ENCODE results near the gene HDAC4. TPM values are rescaled to one million over a fixed set of nuclear protein-coding genes. Genes with fewer than 3 reads are reported as not detected.
"Not testable (repeated sequence)": the region's sequence is repeated elsewhere in the genome, so short reads cannot be mapped to it uniquely, and the experiment has no call there.

Gene HDAC4
- total RNA-seq, 1 donor from 2014 or later = 20.4 TPM

DNA sequence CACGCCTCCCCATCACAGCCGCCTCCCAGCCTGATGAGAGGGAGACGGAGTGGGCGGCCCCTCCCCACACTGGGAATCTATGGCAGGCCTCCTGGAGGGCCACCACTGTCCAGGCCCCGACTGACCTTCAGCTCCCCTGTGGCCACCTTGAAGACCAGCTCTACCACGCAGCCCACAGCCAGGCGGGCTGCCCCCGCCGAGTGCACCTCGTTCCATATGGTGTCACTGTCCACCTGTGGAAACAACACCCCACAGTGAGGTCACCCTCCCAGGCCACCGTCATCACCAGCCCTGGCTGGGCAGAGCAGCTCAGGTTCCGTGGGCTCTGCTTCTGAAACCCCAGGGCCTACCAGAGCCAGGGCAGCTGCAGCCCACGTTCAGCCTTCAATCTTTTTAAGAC, 310.9 kb downstream of the HDAC4 start:
- DNase-seq (ENCODE audit: low spot score in 2 of 2) (no peak), FAIRE-seq (no peak)

DNA sequence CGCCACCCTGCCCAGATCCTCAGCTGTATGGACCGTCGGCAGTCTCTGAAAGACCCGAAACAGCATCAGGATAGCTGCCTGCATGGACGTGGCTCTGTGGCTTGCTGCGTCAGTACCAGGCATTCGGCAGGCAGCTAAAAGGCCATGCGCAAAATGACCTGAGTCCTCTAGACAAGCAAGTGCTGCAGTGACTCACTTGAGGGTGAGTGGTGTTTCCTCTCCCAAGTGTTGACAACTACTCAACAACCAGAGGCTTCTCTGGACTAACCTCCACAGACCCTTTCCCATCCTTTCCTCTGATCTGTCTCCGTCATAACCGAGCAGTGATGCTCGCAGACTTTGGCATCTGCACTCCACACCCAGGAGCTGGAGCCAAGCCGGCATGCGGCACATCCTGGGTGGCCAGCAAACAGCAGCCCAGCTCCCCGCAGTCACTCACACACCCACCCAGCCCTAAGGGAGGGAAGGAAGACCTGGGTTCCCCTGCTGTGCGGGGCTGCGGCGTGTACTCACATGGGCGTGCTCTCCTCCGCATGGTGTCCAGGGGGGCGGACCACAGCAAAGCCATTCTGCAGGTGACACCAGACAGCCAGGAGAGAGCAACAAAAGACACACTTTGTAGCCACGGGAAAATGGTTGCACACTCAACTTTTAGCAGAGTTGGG, 313.6 kb downstream of the HDAC4 start:
- FAIRE-seq (no peak), DNase-seq (ENCODE audit: low spot score in 2 of 2) (no peak)

DNA sequence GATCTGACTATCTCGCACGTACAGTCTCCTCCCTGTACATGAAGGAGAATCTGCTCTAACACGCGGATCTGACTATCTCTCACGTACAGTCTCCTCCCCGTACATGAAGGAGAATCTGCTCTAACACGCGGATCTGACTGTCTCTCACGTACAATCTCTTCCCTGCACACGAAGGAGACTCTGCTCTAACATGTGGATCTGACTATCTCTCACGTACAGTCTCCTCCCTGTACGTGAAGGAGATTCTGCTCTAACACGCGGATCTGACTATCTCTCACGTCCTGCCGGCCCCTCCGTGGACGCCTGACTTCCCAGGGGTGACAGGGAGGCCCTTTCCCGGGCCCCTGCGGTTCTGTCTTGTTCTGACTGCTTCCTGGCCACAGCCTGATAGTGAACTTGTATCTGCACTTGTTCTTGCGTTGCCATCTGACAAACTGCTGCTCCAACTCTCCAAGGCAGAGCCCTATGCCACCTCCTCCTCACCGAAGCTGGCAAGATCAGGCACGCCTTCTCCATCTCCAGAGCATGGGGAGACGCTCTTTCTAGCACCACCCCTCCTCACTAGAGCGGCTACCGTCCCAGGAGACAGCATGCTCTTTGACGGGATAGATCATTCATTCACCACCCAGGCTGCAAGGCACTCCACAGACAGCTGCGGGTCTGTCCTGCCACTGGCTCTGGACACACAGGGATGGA, 314.3 kb downstream of the HDAC4 start:
- DNase-seq (ENCODE audit: low spot score in 2 of 2) (no peak), FAIRE-seq (no peak)

DNA sequence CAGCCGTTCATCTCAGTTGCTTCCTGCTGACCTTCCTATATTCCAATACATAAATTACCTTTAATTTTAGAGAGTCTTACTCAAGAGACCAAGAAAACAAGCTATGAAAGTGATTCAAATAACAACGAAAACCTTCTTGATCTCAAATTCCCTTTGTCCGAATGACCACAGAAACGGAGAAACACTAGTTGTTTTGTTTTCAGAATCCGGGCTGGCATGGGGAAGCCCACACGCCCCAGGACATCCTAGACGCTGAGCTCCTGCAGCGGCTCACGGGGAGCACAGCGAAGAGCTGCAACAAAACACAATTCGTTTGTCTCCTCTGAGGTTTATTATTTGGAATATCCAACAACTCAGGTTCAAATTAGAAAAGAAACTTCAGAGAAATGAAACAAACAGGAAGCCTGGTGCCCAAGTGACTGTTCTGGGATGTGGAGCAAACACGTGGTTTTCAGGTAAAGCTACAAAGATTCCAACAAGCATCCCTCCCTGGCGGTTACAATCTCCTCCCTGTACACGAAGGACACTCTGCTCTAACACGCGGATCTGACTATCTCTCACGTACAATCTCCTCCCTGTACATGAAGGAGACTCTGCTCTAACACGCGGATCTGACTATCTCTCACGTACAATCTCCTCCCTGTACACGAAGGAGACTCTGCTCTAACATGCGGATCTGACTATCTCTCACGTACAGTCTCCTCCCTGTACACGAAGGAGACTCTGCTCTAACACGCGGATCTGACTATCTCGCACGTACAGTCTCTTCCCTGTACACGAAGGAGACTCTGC, 315.4 kb downstream of the HDAC4 start:
- peak in 1 of 2 donors; percentile 50 for DNase-seq (ENCODE audit: low spot score in 2 of 2)
- no peak for FAIRE-seq

DNA sequence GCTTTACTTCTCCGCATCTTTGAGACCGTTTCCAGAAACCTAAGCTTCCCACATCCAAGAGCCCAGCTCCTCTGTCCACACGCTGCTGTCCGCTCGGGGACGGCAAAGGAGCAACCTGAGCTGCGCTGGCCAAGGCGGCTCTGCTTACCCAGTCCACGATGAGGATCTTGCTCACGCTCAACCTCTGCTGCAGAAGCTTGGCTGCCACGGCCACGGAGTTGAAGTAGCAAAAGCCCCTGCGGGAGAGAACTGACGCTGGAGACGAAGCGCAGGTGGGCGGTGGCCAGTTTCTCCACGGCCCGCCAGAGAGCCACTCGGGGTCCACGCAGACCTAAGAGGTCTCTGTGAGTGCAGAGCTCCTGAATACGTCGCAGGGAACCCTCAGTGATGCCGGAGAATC, 316.8 kb downstream of the HDAC4 start:
- FAIRE-seq (no peak), DNase-seq (ENCODE audit: low spot score in 2 of 2) (no peak)

DNA sequence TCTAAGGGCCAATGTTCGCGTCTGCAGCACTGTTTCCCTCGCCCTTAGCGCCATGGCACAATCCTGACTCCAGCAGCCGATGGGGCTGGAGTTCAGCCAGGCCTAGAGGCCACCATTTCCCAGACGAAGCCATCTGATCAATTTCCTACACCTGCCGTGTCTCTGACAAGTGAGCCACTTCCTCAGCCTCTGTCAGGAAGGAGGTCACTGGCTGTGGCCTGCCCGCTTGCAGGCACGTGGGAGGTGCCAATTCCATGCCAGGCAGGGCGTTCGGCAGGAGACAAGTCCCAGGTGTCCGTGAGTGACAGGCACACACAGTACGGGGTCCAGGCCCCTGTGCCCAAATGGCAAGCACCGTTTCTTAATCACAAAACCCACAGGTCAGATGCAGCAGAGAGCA, 318.4 kb downstream of the HDAC4 start:
- FAIRE-seq = no peak
- no peak for DNase-seq (ENCODE audit: low spot score in 2 of 2)

DNA sequence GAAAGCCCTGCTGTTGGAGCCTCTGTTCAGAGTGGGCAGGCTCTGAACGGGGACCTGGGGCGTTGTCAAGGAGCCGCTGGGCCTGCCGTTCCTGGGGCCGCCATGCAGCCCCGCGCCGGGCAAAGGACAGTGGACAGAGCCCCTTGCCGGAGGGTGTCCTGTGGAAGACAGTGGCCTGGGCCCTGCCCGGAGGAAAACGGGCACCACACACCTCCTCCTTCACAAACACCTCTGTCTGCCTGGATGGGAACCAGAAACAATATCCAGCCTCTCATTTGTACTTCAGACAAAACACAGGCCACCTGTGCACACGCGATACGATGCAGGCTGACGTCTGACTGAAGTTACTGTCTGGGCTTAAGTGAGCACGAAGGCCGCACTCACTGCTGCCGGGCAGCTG, 319.2 kb downstream of the HDAC4 start:
- no peak for FAIRE-seq
- DNase-seq (ENCODE audit: low spot score in 2 of 2) = no peak

DNA sequence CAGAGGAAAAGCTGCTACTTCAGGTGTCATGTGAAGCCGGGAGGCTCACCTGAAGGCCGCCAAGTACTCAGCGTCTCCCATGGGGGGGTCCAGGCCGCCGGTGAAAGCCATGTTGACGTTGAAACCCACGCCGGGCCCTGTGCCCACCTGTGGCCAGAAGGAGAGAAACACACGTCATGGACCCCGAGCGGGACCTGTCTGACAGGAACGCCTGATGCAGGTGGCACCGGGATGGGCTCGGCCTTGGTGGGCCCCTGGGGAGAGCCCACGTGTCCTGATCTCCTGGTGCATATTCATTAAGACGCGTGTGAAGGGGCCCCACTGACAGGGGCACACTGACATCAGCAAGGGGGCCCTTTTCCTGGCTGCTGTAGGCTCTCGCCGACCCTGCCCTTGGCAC, 319.8 kb downstream of the HDAC4 start:
- DNase-seq (ENCODE audit: low spot score in 2 of 2) (no peak), FAIRE-seq (no peak)

DNA sequence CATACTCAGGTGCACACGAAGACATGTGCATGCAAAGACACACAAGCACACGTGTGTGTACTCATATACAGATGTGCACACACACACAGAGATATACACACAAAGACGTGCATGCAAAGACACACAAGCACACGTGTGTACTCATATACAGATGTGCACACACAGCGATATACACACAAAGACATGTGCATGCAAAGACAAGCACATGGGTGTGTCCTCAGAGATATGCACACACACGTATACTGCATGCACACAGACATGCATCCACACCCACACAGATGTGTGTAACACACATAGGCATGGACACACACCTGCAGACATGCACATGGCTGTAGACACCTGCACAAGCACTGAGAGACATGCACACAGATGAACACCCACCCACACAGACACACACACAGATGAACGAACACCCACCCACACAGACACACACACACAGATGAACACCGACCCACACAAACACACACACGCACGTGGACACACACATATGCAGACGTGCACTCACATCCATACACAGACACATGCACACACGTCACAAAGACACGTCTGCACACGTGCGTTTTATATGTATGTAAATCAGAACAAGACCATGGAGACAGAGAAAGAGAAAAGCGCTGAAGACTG, 321.0 kb downstream of the HDAC4 start:
- FAIRE-seq (no peak), DNase-seq (ENCODE audit: low spot score in 2 of 2) (no peak)

DNA sequence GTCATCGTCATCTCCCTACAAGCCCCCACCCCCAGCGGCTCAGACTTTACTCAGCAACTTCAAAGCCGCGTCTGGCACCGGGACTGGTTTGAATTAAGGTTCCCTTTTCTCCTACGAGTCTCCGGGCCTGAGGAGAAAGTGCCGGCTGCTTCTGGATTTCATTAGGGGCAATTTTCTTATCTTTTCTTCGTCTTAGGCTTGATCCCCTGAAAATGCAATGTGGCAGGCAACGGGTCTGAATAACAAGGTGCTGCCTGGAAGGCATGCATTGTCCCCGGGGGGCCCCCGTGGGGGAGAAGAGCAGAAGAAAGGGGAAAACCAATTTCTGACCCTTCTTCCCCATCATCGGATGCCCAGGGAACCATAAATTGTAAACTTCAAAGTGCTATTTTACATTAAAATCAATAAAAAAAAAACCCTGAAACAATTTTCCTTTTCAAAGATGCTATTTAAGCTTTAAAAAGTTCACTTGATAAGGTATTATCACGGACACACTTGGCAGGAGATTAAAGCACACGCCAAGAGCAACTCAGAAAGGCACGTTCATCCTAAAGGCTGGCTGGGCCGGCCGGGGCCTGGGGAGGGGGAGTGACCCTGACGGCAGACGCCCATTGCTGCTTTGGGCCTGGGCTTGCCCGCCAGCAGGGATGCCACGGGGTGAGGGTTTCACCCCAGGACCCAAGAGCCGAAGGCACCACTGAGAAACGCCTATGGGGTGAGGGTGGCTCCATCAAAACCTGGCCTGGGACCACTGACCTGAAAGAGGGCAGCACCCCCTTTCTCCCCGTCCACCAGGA, 322.5 kb downstream of the HDAC4 start:
- FAIRE-seq (no peak), DNase-seq (ENCODE audit: low spot score in 2 of 2) (no peak)

DNA sequence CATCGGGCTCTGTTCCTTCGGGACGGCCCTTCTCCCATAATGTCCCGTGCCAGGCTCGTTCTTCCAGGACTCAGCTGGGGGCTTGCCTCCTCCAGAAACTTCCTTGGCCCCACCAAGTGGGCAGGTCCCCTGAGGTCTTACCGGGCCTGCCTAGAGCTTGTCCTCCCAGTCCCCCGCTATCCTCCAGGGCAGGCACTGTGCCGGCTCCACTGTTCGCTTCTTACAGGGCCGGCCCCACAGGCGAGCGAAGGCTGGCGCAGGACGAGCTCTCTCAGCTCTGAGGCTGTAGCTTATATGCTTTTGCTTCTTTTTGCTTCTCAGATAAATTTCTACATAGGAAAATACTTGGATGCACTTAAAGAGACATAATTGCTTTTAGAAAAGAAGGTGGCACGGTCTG, 323.6 kb downstream of the HDAC4 start:
- no peak for DNase-seq (ENCODE audit: low spot score in 2 of 2)
- FAIRE-seq = no peak

DNA sequence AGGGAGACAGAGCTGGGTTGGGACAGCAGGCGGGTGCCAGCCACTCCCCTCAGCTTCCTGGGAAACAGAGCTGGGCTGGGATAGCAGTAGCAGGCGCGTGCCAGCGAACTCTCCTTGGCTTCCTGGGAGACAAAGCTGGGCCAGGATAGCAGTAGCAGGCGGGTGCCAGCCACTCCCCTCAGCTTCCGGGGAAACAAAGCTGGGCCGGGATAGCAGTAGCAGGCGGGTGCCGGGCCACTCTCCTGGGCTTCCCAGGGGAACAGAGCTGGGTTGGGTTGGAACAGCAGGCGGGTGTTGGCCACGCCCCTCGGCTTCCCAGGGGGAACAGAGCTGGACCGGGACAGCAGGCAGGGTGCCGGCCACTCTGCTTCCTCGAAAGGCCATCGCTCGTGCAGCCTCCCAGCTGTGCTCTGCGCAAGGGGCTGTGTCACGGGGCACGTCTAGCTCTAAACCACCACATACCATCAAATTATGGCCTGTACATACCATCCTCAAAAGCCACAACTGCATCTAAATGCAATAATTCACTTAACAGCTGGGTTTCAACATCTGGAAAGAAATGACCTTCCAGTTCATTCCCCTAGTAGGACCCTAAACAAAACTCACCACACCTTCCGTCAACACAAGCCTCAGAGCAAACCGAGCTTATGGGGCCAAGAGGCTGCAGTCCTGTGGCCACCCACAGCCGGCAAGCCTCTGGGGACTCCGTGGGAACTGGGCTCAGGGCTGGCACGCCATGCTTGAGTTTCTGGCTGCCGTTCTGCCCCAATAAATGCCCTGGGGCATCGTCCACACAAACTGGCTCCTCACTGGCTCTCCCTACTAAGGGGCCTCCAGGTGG, 324.7 kb downstream of the HDAC4 start:
- FAIRE-seq = no peak
- no peak for DNase-seq (ENCODE audit: low spot score in 2 of 2)

DNA sequence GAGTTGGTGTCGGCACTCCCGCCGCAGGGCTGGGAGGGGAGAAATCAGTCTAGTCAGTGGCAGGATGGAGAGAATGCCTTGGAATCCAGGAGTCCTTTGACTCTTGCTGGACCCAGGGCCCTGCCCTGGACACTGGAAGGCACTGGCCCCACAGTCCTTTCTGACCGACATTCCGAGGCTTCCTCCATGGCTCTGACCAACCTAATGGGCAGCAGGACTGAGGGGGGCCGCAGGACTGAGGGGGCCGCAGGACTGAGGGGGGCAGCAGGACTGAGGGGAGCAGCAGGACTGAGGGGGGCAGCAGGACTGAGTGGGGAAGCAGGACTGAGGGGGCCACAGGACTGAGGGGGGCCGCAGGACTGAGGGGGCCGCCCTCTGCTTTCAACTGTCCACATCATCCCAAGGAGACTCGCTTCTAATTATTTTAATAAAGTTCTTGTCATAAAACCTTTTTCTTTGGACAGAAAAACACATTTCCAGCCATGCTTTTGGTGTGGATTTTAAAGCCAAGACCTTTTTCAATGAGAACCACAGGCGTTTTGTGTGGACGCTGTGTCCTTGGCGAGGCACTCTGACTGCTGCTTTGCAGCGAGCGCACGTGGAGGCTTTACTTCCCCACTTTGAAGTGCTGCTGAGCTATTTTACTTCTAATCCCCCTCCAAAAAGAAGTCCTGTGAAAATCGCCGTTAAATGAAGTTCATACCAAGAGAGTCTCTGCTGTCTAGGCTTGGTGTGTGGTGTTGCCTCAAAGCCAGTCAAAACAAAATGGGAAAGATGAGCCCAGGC, 326.9 kb downstream of the HDAC4 start:
- FAIRE-seq (no peak), DNase-seq (ENCODE audit: low spot score in 2 of 2) (no peak)

DNA sequence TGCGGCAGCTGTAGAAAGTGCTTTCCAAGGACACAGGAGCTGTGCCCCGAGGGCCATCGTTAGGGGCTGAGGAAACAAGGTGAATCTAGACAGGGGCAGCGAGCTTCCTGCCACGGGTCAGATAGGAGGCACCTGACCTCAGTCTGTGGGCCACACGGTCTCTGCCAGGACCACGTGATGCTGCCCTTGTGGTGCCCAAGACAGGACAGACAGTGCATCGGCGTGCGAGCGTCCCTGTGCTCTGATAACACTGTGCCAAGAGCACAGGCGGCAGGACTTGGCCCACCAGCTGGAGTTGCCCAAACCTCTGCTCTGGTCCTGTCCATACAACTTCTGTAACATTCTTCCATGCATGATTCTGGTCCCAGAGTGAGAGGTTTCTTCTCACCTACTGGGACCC, 327.6 kb downstream of the HDAC4 start:
- DNase-seq (ENCODE audit: low spot score in 2 of 2) = no peak
- no peak for FAIRE-seq

DNA sequence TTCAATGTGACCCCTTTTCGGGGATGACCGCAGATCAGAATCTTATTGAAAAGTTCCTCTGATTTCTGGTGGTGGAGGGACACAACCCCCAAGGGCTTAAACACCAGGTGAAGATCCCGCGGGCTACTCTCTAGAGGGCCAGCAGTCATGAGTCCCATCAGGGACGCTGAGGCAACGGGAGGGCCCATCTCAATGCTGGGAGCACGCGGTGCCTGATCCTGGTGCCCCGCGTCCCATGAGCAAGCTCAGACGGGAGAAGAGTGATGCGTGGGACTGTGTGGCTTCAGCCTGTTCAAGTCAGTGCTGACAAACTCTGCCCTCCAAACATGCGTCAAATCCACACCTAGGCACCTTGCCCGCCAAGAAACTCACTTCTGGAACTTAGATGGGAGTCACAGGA, 328.0 kb downstream of the HDAC4 start:
- FAIRE-seq = no peak
- no peak for DNase-seq (ENCODE audit: low spot score in 2 of 2)

DNA sequence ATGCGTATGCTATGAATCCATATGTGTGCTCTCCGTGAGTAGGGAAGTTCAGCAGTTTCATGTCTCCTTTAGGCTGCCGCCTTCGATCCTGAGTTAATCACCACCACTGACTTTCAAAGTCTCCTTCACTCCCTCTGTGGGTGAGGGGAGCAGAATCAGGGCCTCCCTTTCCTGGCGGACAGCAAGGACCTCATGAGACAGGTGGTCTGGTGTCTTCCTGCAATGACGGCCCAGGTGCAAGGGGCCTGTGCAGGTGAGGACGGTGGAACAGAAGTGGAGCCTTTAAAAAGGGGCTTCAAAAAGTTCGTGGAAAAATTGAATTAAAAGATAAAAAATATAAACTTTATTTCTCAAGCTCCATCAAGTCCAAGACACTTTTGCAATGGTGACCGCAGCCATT, 330.4 kb downstream of the HDAC4 start:
- DNase-seq (ENCODE audit: low spot score in 2 of 2) = no peak
- FAIRE-seq = no peak

DNA sequence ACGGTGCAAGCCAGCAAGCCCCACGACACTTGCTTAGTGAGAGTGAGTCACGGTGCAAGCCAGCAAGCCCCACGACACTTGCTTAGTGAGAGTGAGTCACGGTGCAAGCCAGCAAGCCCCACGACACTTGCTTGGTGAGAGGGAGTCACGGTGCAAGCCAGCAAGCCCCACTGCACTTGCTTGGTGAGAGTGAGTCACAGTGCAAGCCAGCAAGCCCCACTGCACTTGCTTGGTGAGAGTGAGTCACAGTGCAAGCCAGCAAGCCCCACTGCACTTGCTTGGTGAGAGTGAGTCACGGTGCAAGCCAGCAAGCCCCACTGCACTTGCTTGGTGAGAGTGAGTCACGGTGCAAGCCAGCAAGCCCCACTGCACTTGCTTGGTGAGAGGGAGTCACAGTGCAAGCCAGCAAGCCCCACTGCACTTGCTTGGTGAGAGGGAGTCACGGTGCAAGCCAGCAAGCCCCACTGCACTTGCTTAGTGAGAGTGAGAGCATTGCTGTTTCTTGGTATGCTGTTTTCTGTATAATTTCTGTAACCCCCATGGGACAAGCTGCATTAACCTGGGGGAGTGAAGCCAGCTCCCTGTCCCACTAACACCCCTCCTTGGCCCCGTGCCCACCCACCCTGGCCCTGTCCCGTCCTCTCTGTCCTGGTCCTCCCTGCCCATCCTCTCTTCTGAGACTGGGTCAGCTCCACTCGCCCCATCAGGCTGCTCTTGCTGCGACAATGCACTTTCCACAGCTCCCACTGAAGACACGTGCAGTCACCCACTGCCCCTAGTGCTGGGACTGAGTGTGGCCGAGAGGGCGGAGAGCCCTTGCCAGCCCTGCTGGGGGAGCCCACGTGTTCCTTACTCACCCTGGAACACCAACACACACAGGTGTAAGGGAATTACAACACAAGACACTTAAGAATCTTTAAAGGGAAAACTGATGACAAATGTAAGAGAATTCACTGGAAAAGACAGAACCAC, 331.2 kb downstream of the HDAC4 start:
- not testable (repeated sequence) for DNase-seq (ENCODE audit: low spot score in 2 of 2); FAIRE-seq

DNA sequence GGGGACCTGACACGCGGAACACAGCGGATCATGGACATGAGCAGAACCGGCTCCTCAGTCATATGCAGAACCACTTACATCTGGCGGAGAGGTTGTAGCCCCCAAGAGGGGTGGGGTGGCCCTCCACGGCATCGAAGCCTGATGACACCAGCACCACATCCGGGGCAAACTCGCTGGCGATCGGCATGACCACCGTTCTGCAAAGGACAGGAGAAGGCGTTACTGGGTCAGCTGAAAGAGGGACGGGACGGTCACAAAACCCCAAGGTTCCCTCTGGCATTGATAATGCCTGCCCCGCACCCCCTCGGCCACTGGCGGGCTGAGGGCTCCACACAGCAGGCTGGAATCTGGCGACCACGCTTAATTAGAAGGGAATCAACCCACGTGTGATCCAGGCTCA, 332.4 kb downstream of the HDAC4 start:
- FAIRE-seq (no peak), DNase-seq (ENCODE audit: low spot score in 2 of 2) (no peak)
